A549 (cell line): ENCODE measurements around the gene CCNQ.

ENCODE experiments used
- POLR2A ChIP-seq: IDR thresholded peaks from 2 replicates; pipeline ENCODE4 v1.6.1; 2012; ENCODE audit warnings: mild to moderate bottlenecking, low read length
- TF ChIP-seq, protein P1 (sequence below): IDR thresholded peaks from 2 replicates; pipeline ENCODE4 v1.6.1; 2012; ENCODE audit warnings: low read depth, borderline replicate concordance

- TF ChIP-seq POLR2A: no peak
- TF ChIP-seq, protein P1, sequence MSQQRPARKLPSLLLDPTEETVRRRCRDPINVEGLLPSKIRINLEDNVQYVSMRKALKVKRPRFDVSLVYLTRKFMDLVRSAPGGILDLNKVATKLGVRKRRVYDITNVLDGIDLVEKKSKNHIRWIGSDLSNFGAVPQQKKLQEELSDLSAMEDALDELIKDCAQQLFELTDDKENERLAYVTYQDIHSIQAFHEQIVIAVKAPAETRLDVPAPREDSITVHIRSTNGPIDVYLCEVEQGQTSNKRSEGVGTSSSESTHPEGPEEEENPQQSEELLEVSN: no peak
Observed at GRCh38 chrX:153582896-153583295, 16.0 kb downstream of the CCNQ start.
